GM21529 (cell line): ENCODE measurements around the gene HHIPL1.

Experiments used
- ATAC-seq: cut with Tn5 transposase; IDR thresholded peaks from one replicate; pipeline ENCODE4 v1.9.1; 2021; ENCODE audit not compliant: unreplicated experiment

Gene HHIPL1

DNA sequence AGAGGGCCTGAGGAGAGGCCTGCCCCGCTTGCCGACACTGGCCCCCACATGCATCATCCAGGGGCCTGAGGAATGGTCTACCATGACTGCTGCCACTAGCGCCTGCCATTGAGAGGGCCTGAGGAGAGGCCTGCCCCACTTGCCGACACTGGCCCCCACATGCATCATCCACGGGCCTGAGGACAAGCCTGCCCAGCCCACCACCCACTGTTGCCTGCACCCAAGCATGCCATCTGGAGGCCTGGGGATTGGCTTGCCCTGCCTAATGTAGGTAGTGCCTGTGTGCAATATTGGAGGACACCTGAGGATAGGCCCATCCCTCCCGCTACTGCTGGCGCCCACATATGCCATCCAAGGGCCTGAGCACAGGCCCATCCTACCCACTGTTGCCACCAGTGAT, 63.5 kb downstream of the HHIPL1 start:
- no peak for ATAC-seq

- no peak for ATAC-seq
Measured at GRCh38 chr14:99713972-99714371, 69.0 kb downstream of the HHIPL1 start.

- no peak for ATAC-seq
Measured at GRCh38 chr14:99715266-99716000, 70.5 kb downstream of the HHIPL1 start.

GRCh38 chr14:99716091-99716849, 71.3 kb downstream of the HHIPL1 start:
- no peak for ATAC-seq

DNA sequence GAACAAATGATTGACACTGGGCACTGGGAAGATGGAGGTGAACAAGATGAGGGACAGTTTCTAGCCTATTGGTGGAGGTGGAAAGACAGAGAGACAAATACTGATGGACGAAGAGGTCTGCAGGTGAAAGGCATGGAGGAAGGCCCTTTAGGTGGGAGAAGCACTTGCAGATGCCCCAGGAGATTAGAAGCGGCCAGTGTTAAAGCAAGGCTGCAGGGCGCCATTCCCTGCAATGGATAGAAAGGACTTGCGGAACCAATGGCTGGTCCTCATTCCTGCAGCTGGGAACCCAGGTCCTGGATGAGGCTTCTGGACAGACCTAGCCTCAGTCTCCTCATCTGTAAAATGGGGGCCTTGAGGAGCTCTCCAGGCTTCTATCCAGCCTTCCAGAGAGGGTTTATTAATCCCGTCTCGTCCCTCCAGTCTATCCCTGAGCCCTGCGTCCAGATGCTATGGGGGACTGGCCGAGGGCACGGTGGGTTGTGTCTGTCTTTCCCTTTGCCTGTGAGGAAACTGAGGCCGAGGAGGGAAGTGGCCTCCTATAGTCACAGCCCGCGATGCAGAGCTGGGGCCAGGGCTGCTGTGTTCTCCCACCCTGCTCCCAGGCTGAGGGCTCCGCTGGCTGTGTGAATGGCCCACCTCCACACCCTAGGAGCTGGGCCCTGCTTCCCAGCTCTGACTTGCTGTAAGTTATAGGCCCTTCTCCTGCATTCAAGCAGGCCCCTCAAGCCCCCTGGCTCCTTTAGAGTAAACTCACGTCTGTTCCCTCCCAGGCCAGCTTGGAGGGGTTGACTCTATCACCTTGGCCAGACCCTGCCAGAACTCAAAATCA, 72.1 kb downstream of the HHIPL1 start:
- no peak for ATAC-seq

- ATAC-seq: no peak
Measured at GRCh38 chr14:99717682-99718013, 72.7 kb downstream of the HHIPL1 start.

DNA sequence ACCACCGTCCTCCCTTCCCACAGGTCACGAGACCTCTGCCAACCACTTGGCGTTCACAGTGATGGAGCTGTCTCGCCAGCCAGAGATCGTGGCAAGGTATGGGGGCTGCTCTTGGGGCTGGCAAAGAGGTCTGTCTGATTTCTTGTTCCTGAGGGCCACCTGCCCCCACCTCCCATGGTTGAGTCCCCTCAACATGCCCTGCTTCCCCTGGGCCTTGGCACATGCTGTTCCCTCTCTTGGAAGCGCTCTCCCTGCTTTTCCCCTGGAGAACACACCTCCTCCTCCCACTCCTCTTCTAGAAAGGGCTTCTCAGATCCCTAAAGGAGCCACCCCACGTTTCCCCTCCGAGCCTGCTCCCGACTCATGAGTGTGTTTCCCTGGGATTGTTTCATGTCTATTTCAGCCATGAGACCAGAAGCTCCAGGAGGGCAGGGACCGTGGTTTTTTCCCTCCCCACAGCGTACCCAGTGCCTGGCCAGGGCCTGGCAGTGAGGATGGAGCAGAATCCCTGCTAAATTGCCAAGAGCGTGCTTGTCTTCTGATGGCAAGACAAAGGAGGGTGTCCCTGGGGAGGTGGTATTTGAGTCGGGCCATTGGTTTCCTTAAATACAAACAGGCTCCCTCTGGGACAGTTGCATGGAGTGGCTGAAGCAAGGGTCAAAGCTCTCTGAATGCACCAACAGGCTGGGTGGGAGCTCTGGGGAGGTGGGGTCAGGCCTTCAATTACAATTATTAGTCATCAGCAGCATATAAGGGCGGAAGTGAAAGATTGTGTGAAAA, 73.3 kb downstream of the HHIPL1 start:
- ATAC-seq: peak; percentile 90

DNA sequence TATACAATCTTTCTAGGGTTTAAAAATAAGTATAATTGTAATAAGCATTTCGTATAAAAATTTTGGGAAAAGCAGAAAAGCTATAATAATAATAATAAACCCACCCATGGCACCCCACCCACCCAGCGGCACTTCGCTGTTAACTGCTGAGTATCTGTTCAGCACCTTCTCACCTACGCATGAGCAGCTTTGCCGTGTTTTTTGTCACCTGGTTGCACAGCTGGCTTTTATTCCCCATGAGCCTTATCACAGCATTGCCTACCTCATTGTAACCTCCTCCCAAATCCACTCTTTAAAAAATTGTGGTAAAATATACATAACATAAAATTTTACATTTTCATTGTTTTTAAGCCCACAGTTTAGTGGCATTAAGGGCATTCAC, 73.9 kb downstream of the HHIPL1 start:
- ATAC-seq: peak; percentile 57

DNA sequence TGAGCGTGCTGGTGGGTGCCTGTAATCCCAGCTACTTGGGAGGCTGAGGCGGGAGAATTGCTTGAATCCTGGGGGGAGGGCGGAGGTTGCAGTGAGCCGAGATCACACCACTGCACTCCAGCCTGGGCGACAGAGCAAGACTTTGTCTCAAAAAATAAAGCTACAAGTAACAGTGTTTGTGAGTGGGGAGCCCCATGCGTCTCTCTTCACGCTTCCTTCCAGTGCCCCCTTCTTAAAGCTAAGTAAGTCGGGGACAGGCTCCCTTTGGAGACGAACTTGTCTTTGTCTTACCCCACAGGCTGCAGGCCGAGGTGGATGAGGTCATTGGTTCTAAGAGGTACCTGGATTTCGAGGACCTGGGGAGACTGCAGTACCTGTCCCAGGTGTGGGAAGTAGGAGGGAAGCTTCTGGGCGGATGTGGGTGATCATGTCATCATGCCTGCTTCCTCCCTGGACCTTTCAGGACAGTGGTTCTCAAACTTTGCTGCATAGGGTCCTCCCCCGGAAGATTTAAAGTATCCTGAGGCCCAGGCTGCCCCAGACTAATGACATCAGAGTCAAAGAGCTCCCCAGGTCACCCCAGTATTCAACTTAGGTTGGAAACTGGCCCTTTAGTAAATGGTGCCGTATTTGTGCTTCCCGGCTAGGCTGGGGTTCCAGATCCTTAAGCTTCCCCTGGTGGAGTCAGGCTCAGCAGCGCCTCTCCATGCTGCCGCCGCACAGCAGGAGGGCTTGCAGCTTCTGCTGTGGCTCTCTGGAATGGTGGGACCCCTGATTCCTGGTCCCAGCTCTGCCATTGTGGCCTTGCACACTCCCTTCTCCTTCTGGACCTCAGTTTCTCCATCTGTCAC, 76.2 kb downstream of the HHIPL1 start:
- no peak for ATAC-seq

DNA sequence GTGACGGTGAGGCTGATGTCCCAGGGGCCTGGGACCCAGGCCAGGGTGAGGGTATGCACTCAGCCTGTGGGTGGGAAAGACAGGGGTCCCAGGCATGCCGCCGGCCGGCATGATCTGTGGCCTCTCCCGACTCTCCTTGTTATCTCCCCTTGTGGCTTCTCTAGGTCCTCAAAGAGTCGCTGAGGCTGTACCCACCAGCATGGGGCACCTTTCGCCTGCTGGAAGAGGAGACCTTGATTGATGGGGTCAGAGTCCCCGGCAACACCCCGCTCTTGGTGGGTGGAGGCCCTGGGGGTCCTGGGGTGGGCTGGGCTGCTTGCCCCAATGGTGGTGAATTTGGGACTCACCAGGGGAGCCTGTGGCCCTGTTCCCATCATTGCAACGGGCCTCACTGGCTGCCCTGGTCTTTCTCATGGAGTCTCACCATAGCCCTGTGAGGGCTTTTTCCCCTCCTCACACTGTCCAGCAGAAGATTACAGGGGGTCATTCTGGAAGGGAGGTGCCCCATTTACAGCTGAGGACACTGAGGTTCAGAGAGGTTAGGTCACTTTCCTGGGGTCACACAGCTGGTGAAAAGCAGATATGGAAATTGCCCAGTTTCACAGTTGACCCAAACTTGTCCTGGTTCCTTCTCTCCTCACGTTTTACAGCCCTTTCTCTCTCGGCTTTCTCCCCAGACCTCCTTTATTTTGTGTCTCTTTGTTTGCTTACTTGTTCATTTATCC, 77.0 kb downstream of the HHIPL1 start:
- no peak for ATAC-seq

- ATAC-seq: no peak
Measured at GRCh38 chr14:99722741-99723140, 77.8 kb downstream of the HHIPL1 start.

GRCh38 chr14:99724196-99724891, 79.4 kb downstream of the HHIPL1 start:
- ATAC-seq: no peak

GRCh38 chr14:99724939-99725773, 80.2 kb downstream of the HHIPL1 start:
- no peak for ATAC-seq

GRCh38 chr14:99725774-99726537, 81.0 kb downstream of the HHIPL1 start:
- ATAC-seq: no peak

DNA sequence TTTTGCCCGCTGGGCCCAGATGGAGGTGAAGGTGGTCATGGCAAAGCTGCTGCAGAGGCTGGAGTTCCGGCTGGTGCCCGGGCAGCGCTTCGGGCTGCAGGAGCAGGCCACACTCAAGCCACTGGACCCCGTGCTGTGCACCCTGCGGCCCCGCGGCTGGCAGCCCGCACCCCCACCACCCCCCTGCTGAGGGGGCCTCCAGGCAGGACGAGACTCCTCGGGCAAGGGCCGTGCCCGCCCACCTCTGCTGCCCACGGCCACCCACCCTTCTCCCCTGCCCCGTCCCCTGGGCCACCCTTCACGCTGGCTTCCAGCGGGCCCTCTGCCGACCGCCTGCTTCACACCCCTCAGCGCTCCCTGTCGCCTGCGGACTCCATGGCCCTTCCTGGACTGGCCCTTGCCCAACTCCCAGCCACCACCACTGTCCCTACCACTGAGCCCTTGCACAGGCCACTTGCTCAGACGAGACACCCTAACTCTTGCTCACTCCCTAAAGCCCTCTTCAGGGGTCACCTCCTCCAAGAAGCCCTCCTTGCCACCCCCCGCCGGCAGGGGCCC, 81.7 kb downstream of the HHIPL1 start:
- ATAC-seq: no peak

GRCh38 chr14:99727096-99727870, 82.4 kb downstream of the HHIPL1 start:
- no peak for ATAC-seq
